A549 (cell line): ENCODE measurements around the gene EPS8.
"Not testable (repeated sequence)": the region's sequence is repeated elsewhere in the genome, so short reads cannot be mapped to it uniquely, and the experiment has no call there.

ENCODE experiments used
- CHD2 ChIP-seq: fragments of 150-350 bp; IDR thresholded peaks from 2 replicates; pipeline ENCODE4 v1.6.1; 2014; ENCODE audit warnings: low read length; ENCODE audit not compliant: partially characterized antibody
- HMGXB4 ChIP-seq: fragments of 250-450 bp; sonication (Bioruptor Pico); IDR thresholded peaks from 2 replicates; pipeline ENCODE4 v1.5.0; 2021; ENCODE audit warnings: mild to moderate bottlenecking, moderate library complexity, borderline replicate concordance
- POLR2A ChIP-seq: IDR thresholded peaks from 2 replicates; pipeline ENCODE4 v1.6.1; 2012; ENCODE audit warnings: mild to moderate bottlenecking, low read length
- RAD21 ChIP-seq, 2 experiments: fragments of >200 bp in 1 of 2; sonication (Bioruptor Twin) in 1 of 2; formaldehyde crosslinking in 1 of 2; IDR thresholded peaks in 1 of 2; conservative IDR thresholded peaks in 1 of 2; 2 replicates in 1 of 2; 3 replicates in 1 of 2; pipeline ENCODE4 v1.6.1; 2012 to 2018; ENCODE audit warnings: inconsistent platforms in 1 of 2
- RFX5 ChIP-seq: fragments of 450-650 bp; IDR thresholded peaks from 2 replicates; pipeline ENCODE4 v1.7.1; 2014; ENCODE audit warnings: antibody characterized with exemption, mild to moderate bottlenecking, moderate library complexity
- SMC3 ChIP-seq: fragments of >200 bp; sonication (Bioruptor Twin); formaldehyde crosslinking; IDR thresholded peaks from 3 replicates; pipeline ENCODE4 v1.6.1; 2018; ENCODE audit warnings: inconsistent platforms
- TF ChIP-seq, protein P1 (sequence below): fragments of 450-650 bp; IDR thresholded peaks from 2 replicates; pipeline ENCODE4 v1.6.1; 2014; ENCODE audit warnings: antibody characterized with exemption
- TF ChIP-seq, protein P2 (sequence below): IDR thresholded peaks from 2 replicates; pipeline ENCODE4 v1.6.1; 2012
- TF ChIP-seq, protein P3 (sequence below): fragments of >200 bp; sonication (Bioruptor Twin); formaldehyde crosslinking; IDR thresholded peaks from 3 replicates; pipeline ENCODE4 v1.5.1; 2016
- TF ChIP-seq, protein P4 (sequence below): fragments of 150-350 bp; IDR thresholded peaks from 2 replicates; pipeline ENCODE4 v1.6.1; 2014; ENCODE audit warnings: low read depth, mild to moderate bottlenecking, low read length

- not testable (repeated sequence) for TF ChIP-seq POLR2A; RFX5; CHD2; HMGXB4 (CRISPR knock-in tag); RAD21 (conservative IDR thresholded peaks at IDR 0.05 in 1 of 2, IDR thresholded peaks at IDR 0.05 in 1 of 2); SMC3
- TF ChIP-seq, protein P1, sequence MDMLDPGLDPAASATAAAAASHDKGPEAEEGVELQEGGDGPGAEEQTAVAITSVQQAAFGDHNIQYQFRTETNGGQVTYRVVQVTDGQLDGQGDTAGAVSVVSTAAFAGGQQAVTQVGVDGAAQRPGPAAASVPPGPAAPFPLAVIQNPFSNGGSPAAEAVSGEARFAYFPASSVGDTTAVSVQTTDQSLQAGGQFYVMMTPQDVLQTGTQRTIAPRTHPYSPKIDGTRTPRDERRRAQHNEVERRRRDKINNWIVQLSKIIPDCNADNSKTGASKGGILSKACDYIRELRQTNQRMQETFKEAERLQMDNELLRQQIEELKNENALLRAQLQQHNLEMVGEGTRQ = not testable (repeated sequence)
- TF ChIP-seq, protein P2, sequence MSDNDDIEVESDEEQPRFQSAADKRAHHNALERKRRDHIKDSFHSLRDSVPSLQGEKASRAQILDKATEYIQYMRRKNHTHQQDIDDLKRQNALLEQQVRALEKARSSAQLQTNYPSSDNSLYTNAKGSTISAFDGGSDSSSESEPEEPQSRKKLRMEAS = not testable (repeated sequence)
- TF ChIP-seq, protein P3, sequence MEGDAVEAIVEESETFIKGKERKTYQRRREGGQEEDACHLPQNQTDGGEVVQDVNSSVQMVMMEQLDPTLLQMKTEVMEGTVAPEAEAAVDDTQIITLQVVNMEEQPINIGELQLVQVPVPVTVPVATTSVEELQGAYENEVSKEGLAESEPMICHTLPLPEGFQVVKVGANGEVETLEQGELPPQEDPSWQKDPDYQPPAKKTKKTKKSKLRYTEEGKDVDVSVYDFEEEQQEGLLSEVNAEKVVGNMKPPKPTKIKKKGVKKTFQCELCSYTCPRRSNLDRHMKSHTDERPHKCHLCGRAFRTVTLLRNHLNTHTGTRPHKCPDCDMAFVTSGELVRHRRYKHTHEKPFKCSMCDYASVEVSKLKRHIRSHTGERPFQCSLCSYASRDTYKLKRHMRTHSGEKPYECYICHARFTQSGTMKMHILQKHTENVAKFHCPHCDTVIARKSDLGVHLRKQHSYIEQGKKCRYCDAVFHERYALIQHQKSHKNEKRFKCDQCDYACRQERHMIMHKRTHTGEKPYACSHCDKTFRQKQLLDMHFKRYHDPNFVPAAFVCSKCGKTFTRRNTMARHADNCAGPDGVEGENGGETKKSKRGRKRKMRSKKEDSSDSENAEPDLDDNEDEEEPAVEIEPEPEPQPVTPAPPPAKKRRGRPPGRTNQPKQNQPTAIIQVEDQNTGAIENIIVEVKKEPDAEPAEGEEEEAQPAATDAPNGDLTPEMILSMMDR = not testable (repeated sequence)
- TF ChIP-seq, protein P4, sequence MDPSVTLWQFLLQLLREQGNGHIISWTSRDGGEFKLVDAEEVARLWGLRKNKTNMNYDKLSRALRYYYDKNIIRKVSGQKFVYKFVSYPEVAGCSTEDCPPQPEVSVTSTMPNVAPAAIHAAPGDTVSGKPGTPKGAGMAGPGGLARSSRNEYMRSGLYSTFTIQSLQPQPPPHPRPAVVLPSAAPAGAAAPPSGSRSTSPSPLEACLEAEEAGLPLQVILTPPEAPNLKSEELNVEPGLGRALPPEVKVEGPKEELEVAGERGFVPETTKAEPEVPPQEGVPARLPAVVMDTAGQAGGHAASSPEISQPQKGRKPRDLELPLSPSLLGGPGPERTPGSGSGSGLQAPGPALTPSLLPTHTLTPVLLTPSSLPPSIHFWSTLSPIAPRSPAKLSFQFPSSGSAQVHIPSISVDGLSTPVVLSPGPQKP = not testable (repeated sequence)
Measured at GRCh38 chr12:15616495-15616894, 172.7 kb downstream of the EPS8 start.
